Calu3 (cell line): ENCODE measurements around the gene RAD51B. TPM values are rescaled to one million over a fixed set of nuclear protein-coding genes. Genes with fewer than 3 reads are reported as not detected.

ENCODE experiments used
- BruUV-seq: library from RNA; stranded (reverse); fragments of 400-500 nt; replicated peaks from 2 replicates; lab custom pipeline; 2021; lab: Mats Ljungman, UMichigan
- CTCF ChIA-PET: fragments of 300-600 bp; sonication (Branson Sonifier 250); formaldehyde crosslinking; loops from one replicate; lab custom pipeline; 2022; ENCODE audit warnings: antibody characterized with exemption; lab: Charles Lee
- DNase-seq: peaks from one replicate; pipeline ENCODE4 v3.0.0; 2022
- H3K27ac Mint-ChIP-seq: one replicate; pipeline ENCODE4 v1.8.0; 2022; ENCODE audit warnings: mixed read lengths; ENCODE audit not compliant: unreplicated experiment
- H3K27me3 Mint-ChIP-seq: one replicate; pipeline ENCODE4 v1.8.0; 2022; ENCODE audit warnings: mixed read lengths; ENCODE audit not compliant: unreplicated experiment
- H3K36me3 Mint-ChIP-seq: one replicate; pipeline ENCODE4 v1.8.0; 2022; ENCODE audit warnings: mild to moderate bottlenecking, moderate library complexity, mixed read lengths; ENCODE audit not compliant: insufficient read depth, unreplicated experiment
- H3K4me1 Mint-ChIP-seq: one replicate; pipeline ENCODE4 v1.8.0; 2022; ENCODE audit warnings: mild to moderate bottlenecking, low read depth, mixed read lengths; ENCODE audit not compliant: unreplicated experiment
- H3K4me3 Mint-ChIP-seq: one replicate; pipeline ENCODE4 v1.8.0; 2022; ENCODE audit warnings: mild to moderate bottlenecking, low read depth, moderate library complexity, mixed read lengths; ENCODE audit not compliant: unreplicated experiment
- H3K9me3 Mint-ChIP-seq: one replicate; pipeline ENCODE4 v1.8.0; 2022; ENCODE audit warnings: low read depth, mixed read lengths; ENCODE audit not compliant: unreplicated experiment
- CTCF ChIP-seq: fragments of 200-600 bp; IDR thresholded peaks from one replicate; pipeline ENCODE4 v1.8.0; 2022; ENCODE audit warnings: antibody characterized with exemption; ENCODE audit not compliant: unreplicated experiment
- intact Hi-C: fragments of 100-400 bp; cut with micrococcal nuclease; formaldehyde crosslinking; loops from one replicate; pipeline ENCODE4 v1.10.0; 2022; ENCODE audit not compliant: unreplicated experiment
- total RNA-seq: library from RNA; stranded (reverse); gene quantifications from 2 replicates; pipeline ENCODE4 v1.2.3, GENCODE V29; 2022

RAD51B gene
- total RNA-seq, 1 experiment from 2014 or later, result 24.7 TPM

- Mint-ChIP-seq H3K27me3 (no peaks in the 10 kb centered on the region), H3K4me1 (peaks cover 34% of the 10 kb centered on the region), H3K4me3 (no peak overlapping the region), H3K9me3 (no peaks in the 10 kb centered on the region), H3K27ac (no peak overlapping the region), H3K36me3 (no peaks in the 10 kb centered on the region)
- peak; percentile 22 for DNase-seq
- CTCF ChIA-PET, result interaction anchor here (0.6 kb wide), 1 partner anchor 634 kb away, joined by 4 read pairs; no protein-coding TSS in a partner anchor
- TF ChIP-seq CTCF, result peak; percentile 15
- intact Hi-C loops, result loop anchor here (5.0 kb wide), 1 partner anchor 142 kb away; no protein-coding TSS in a partner anchor
- no TSS peak for BruUV-seq
Measured at GRCh38 chr14:68084256-68084655, 264.7 kb downstream of the RAD51B start.

GRCh38 chr14:68085742-68086141 lies 266.2 kb downstream of the RAD51B start:
- BruUV-seq, result no TSS peak
- Mint-ChIP-seq H3K4me3 (no peak overlapping the region), H3K9me3 (no peaks in the 10 kb centered on the region), H3K27ac (peak overlapping the region; percentile 57), H3K4me1 (peaks cover 37% of the 10 kb centered on the region), H3K36me3 (no peaks in the 10 kb centered on the region), H3K27me3 (no peaks in the 10 kb centered on the region)
- intact Hi-C loops, result loop anchor here (5.0 kb wide), 2 partner anchors 52 to 162 kb away; no protein-coding TSS in a partner anchor
- no peak for TF ChIP-seq CTCF
- no peak for DNase-seq
- CTCF ChIA-PET, result no interaction called here

- Mint-ChIP-seq H3K4me1 (peaks cover 37% of the 10 kb centered on the region), H3K4me3 (no peak overlapping the region), H3K9me3 (no peaks in the 10 kb centered on the region), H3K36me3 (no peaks in the 10 kb centered on the region), H3K27me3 (no peaks in the 10 kb centered on the region), H3K27ac (peak overlapping the region; percentile 56)
- DNase-seq, result no peak
- TF ChIP-seq CTCF, result no peak
- no TSS peak for BruUV-seq
- CTCF ChIA-PET, result interaction anchor here (0.7 to 1.5 kb wide), 5 partner anchors 10 to 693 kb away, joined by 3 to 4 read pairs (median 3); no protein-coding TSS in a partner anchor
- intact Hi-C loops, result loop anchor here (2.0 to 5.0 kb wide), 3 partner anchors 49 to 159 kb away; no protein-coding TSS in a partner anchor
Measured at GRCh38 chr14:68088451-68088854, 268.9 kb downstream of the RAD51B start.

GRCh38 chr14:68089146-68089731 lies 269.7 kb downstream of the RAD51B start:
- BruUV-seq, result no TSS peak
- no peaks in the 10 kb centered on the region for H3K36me3 Mint-ChIP-seq
- H3K4me1 Mint-ChIP-seq, result peaks cover 42% of the 10 kb centered on the region
- intact Hi-C loops, result loop anchor here (2.0 to 5.0 kb wide), 3 partner anchors 48 to 158 kb away; no protein-coding TSS in a partner anchor
- H3K27me3 Mint-ChIP-seq, result no peaks in the 10 kb centered on the region
- CTCF ChIA-PET, result interaction anchor here (1.0 to 1.5 kb wide), 6 partner anchors 11 to 102 kb away, joined by 3 to 4 read pairs (median 3); no protein-coding TSS in a partner anchor
- peaks cover 2% of the 10 kb centered on the region for H3K9me3 Mint-ChIP-seq
- peak; percentile 24 for DNase-seq
- H3K27ac Mint-ChIP-seq, result peak overlapping the region; percentile 56
- H3K4me3 Mint-ChIP-seq, result peak overlapping the region; percentile 6
- no peak for TF ChIP-seq CTCF
